Coronary artery (tissue), 2 donors: ENCODE data around the gene HYPK.
"Not testable (repeated sequence)": the region's sequence is repeated elsewhere in the genome, so short reads cannot be mapped to it uniquely, and the experiment has no call there.

Experiments
- DNase-seq: peaks from one replicate; pipeline ENCODE4 v3.0.0-alpha.2; 2017; ENCODE audit warnings: low spot score
- H3K27ac ChIP-seq, 2 donors: fragments of 200-600 bp; sonication (generic); one replicate each; pipeline ENCODE4 v1.5.1; 2016 to 2019
- H3K4me3 ChIP-seq: fragments of 200-600 bp; sonication (generic); 2 replicates; pipeline ENCODE4 v1.5.1; 2016; ENCODE audit warnings: mild to moderate bottlenecking, moderate library complexity
- CTCF ChIP-seq: fragments of 200-600 bp; sonication (generic); IDR thresholded peaks from one replicate; pipeline ENCODE4 v1.5.1; 2019; ENCODE audit warnings: antibody characterized with exemption

HYPK gene

GRCh38 chr15:43795197-43795596 lies 5.2 kb upstream of the HYPK start:
- Histone ChIP-seq H3K4me3 (peak overlapping the region; percentile 93), H3K27ac (peak overlapping the region in 1 of 2 donors; percentile 24)
- no peak for DNase-seq
- TF ChIP-seq CTCF = no peak

GRCh38 chr15:43795997-43796396 lies 4.4 kb upstream of the HYPK start:
- Histone ChIP-seq H3K27ac (no peak overlapping the region), H3K4me3 (no peak overlapping the region)
- no peak for TF ChIP-seq CTCF
- DNase-seq = no peak

GRCh38 chr15:43796566-43796965 lies 3.8 kb upstream of the HYPK start:
- no peak for DNase-seq
- Histone ChIP-seq H3K4me3 (no peak overlapping the region), H3K27ac (peak overlapping the region in 1 of 2 donors; percentile 21)
- TF ChIP-seq CTCF = no peak

GRCh38 chr15:43799209-43799944 lies 1.0 kb upstream of the HYPK start:
- Histone ChIP-seq H3K4me3 (no peak overlapping the region), H3K27ac (peak overlapping the region; percentile 75 to 96)
- TF ChIP-seq CTCF = no peak
- DNase-seq = no peak

- DNase-seq = no peak
Measured at GRCh38 chr15:43799945-43800285, 484 bp upstream of the HYPK start, which contains the start of gene SERINC4. TSS of gene SERINC4 (minus strand) at chr15:43800220. CDS start at chr15:43799986, 234 bp downstream.

GRCh38 chr15:43802676-43803075 lies 2.3 kb downstream of the HYPK start:
- not testable (repeated sequence) for DNase-seq, H3K4me3 ChIP-seq, H3K27ac ChIP-seq

More at GRCh38 chr15:43799945-43800285, 484 bp upstream of the HYPK start, which contains the start of gene SERINC4:
- peak within 1 kb of the TSS; percentile 75 to 96 for H3K27ac ChIP-seq
- TF ChIP-seq CTCF = no peak
- H3K4me3 ChIP-seq = peak within 1 kb of the TSS; percentile 84

- H3K27ac ChIP-seq = no peak overlapping the region
- DNase-seq = no peak
- no peak for TF ChIP-seq CTCF
- no peak overlapping the region for H3K4me3 ChIP-seq
Measured at GRCh38 chr15:43808435-43808950, 8.1 kb downstream of the HYPK start.
